H9 (cell line): ENCODE measurements around the gene NR3C2. TPM values are rescaled to one million over a fixed set of nuclear protein-coding genes. Genes with fewer than 3 reads are reported as not detected.

Experiments used
- DNase-seq: peaks from one replicate; pipeline ENCODE4 v3.0.0-alpha.2; 2017
- H2AFZ ChIP-seq: one replicate; pipeline ENCODE4 v1.6.1; 2013; ENCODE audit warnings: mild to moderate bottlenecking, low read length, control low read depth, moderate library complexity
- H2AK5ac ChIP-seq: 2 replicates; pipeline ENCODE4 v1.6.1; 2013; ENCODE audit warnings: low read length, control low read depth, mixed read lengths; ENCODE audit not compliant: insufficient read length
- H2BK120ac ChIP-seq: one replicate; pipeline ENCODE4 v1.6.1; 2013; ENCODE audit warnings: low read depth, mild to moderate bottlenecking, low read length, control low read depth, inconsistent platforms; ENCODE audit not compliant: poor library complexity, severe bottlenecking
- H2BK12ac ChIP-seq: 2 replicates; pipeline ENCODE4 v1.6.1; 2013; ENCODE audit warnings: low read length, control low read depth, mixed read lengths, low read depth; ENCODE audit not compliant: insufficient read length
- H2BK15ac ChIP-seq: 2 replicates; pipeline ENCODE4 v1.6.1; 2013; ENCODE audit warnings: low read depth, low read length, control low read depth
- H2BK20ac ChIP-seq: one replicate; pipeline ENCODE4 v1.6.1; 2013; ENCODE audit warnings: low read depth, mild to moderate bottlenecking, low read length, control low read depth, inconsistent platforms; ENCODE audit not compliant: poor library complexity, severe bottlenecking
- H2BK5ac ChIP-seq: 2 replicates; pipeline ENCODE4 v1.6.1; 2013; ENCODE audit warnings: low read length, control low read depth, mixed read lengths; ENCODE audit not compliant: insufficient read length
- H3K14ac ChIP-seq: 2 replicates; pipeline ENCODE4 v1.6.1; 2013; ENCODE audit warnings: low read length, control low read depth; ENCODE audit not compliant: insufficient read depth
- H3K18ac ChIP-seq: 2 replicates; pipeline ENCODE4 v1.6.1; 2013; ENCODE audit warnings: low read depth, mild to moderate bottlenecking, mixed read lengths, low read length, control low read depth; ENCODE audit not compliant: insufficient read length
- H3K23ac ChIP-seq: 2 replicates; pipeline ENCODE4 v1.6.1; 2013; ENCODE audit warnings: low read length, control low read depth, mixed read lengths, low read depth; ENCODE audit not compliant: insufficient read length
- H3K23me2 ChIP-seq: 2 replicates; pipeline ENCODE4 v1.6.1; 2013; ENCODE audit warnings: low read depth, mild to moderate bottlenecking, mixed read lengths, low read length, control low read depth; ENCODE audit not compliant: insufficient read length, poor library complexity, severe bottlenecking
- H3K27ac ChIP-seq: 2 replicates; pipeline ENCODE4 v1.5.1; 2013; ENCODE audit warnings: low read length, control low read depth, mixed read lengths, low read depth; ENCODE audit not compliant: insufficient read length
- H3K27me3 ChIP-seq: 2 replicates; pipeline ENCODE4 v1.6.1; 2013; ENCODE audit warnings: low read length, control low read depth, inconsistent platforms; ENCODE audit not compliant: insufficient read depth
- H3K4ac ChIP-seq: 2 replicates; pipeline ENCODE4 v1.6.1; 2013; ENCODE audit warnings: low read depth, mild to moderate bottlenecking, control low read depth, inconsistent platforms, low read length, moderate library complexity
- H3K4me1 ChIP-seq: 2 replicates; pipeline ENCODE4 v1.6.1; 2013; ENCODE audit warnings: low read length, control low read depth, inconsistent platforms; ENCODE audit not compliant: insufficient read depth
- H3K4me2 ChIP-seq: 2 replicates; pipeline ENCODE4 v1.6.1; 2013; ENCODE audit warnings: low read length, control low read depth, mixed read lengths; ENCODE audit not compliant: insufficient read length, insufficient read depth
- H3K56ac ChIP-seq: 2 replicates; pipeline ENCODE4 v1.6.1; 2013; ENCODE audit warnings: low read depth, mild to moderate bottlenecking, mixed read lengths, low read length, control low read depth; ENCODE audit not compliant: insufficient read length
- H3K79me1 ChIP-seq: 2 replicates; pipeline ENCODE4 v1.6.1; 2013; ENCODE audit warnings: low read depth, mild to moderate bottlenecking, moderate library complexity, low read length, control low read depth, inconsistent platforms; ENCODE audit not compliant: insufficient read depth, poor library complexity, severe bottlenecking
- H3K79me2 ChIP-seq: 2 replicates; pipeline ENCODE4 v1.6.1; 2013; ENCODE audit warnings: low read length, control low read depth, inconsistent platforms; ENCODE audit not compliant: insufficient read depth
- H3K9ac ChIP-seq: 2 replicates; pipeline ENCODE4 v1.6.1; 2013; ENCODE audit warnings: low read length, control low read depth, mixed read lengths; ENCODE audit not compliant: insufficient read length; ENCODE audit errors: extremely low read depth
- H3K9me3 ChIP-seq: one replicate; pipeline ENCODE4 v1.6.1; 2013; ENCODE audit warnings: low read depth, low read length, inconsistent platforms; ENCODE audit not compliant: control insufficient read depth
- H3T11ph ChIP-seq: one replicate; pipeline ENCODE4 v1.6.1; 2013; ENCODE audit warnings: mild to moderate bottlenecking, low read length, control low read depth, inconsistent platforms
- H4K20me1 ChIP-seq: one replicate; pipeline ENCODE4 v1.6.1; 2013; ENCODE audit not compliant: control insufficient read depth, insufficient read length, insufficient read depth
- H4K5ac ChIP-seq: 2 replicates; pipeline ENCODE4 v1.6.1; 2013; ENCODE audit warnings: low read depth, mild to moderate bottlenecking, mixed read lengths, low read length, control low read depth; ENCODE audit not compliant: insufficient read length
- H4K8ac ChIP-seq: replicated peaks from 2 replicates; pipeline ENCODE4 v1.6.1; 2013; ENCODE audit warnings: low read length, control low read depth, mixed read lengths, low read depth; ENCODE audit not compliant: insufficient read length
- H4K91ac ChIP-seq: 2 replicates; pipeline ENCODE4 v1.6.1; 2013; ENCODE audit warnings: low read depth, mild to moderate bottlenecking, moderate library complexity, mixed read lengths, low read length, control low read depth; ENCODE audit not compliant: insufficient read length
- H3K27ac Mint-ChIP-seq, 3 experiments: 2 replicates in 2 of 3; 3 replicates in 1 of 3; pipeline ENCODE4 v1.8.0; 2020 to 2021; ENCODE audit warnings: mixed read lengths in 3 of 3, mild to moderate bottlenecking in 1 of 3, moderate library complexity in 1 of 3
- H3K27me3 Mint-ChIP-seq: 2 replicates; pipeline ENCODE4 v1.8.0; 2021; ENCODE audit warnings: low read depth, mild to moderate bottlenecking, moderate library complexity, mixed read lengths
- H3K36me3 Mint-ChIP-seq, 3 experiments: 2 replicates in 2 of 3; 3 replicates in 1 of 3; pipeline ENCODE4 v1.8.0; 2020 to 2021; ENCODE audit warnings: low read depth in 3 of 3, mixed read lengths in 3 of 3; ENCODE audit not compliant: insufficient read depth in 1 of 3
- H3K4me1 Mint-ChIP-seq, 2 experiments: 2 replicates each; pipeline ENCODE4 v1.8.0; 2020; ENCODE audit warnings: mixed read lengths in 2 of 2
- H3K4me3 Mint-ChIP-seq, 2 experiments: 2 replicates in 1 of 2; 3 replicates in 1 of 2; pipeline ENCODE4 v1.8.0; 2020 to 2021; ENCODE audit warnings: mild to moderate bottlenecking in 2 of 2, mixed read lengths in 2 of 2, moderate library complexity in 1 of 2
- H3K9me3 Mint-ChIP-seq, 2 experiments: 2 replicates in 1 of 2; 3 replicates in 1 of 2; pipeline ENCODE4 v1.8.0; 2020; ENCODE audit warnings: mild to moderate bottlenecking in 2 of 2, mixed read lengths in 2 of 2, moderate library complexity in 1 of 2
- CTCF ChIP-seq: fragments of 200-600 bp; sonication (generic); conservative IDR thresholded peaks from 3 replicates; pipeline ENCODE4 v1.8.0; 2021; ENCODE audit warnings: antibody characterized with exemption, mild to moderate bottlenecking
- WGBS: extraction: QIAGEN DNeasy Blood & Tissue Kit; methylation state at CpG from one replicate; pipeline ENCODE4 v1.1.7; 2013; ENCODE audit warnings: missing lambda C conversion rate, low lambda C conversion rate, mixed read lengths; ENCODE audit not compliant: insufficient read length; ENCODE audit errors: extremely low coverage; 5-methylcytosine and 5-hydroxymethylcytosine counted together
- total RNA-seq: library from RNA; stranded (reverse); gene quantifications from 2 replicates; pipeline ENCODE4 v1.2.1, GENCODE V29; 2021

NR3C2 gene
- total RNA-seq, 1 experiment from 2014 or later, result 1.4 TPM

GRCh38 chr4:148062301-148062950 lies 379.8 kb downstream of the NR3C2 start:
- Histone ChIP-seq H3K9ac (no peak overlapping the region), H3K79me1 (no peaks in the 10 kb centered on the region), H4K5ac (no peak overlapping the region), H2BK120ac (no peak overlapping the region), H3T11ph (no peak overlapping the region), H3K4me1 (peaks cover 5% of the 10 kb centered on the region; the same call in 1 of the 2 replicates), H3K23ac (no peak overlapping the region), H3K9me3 (no peaks in the 10 kb centered on the region), H3K27ac (no peak overlapping the region), H4K91ac (no peak overlapping the region), H2BK12ac (no peak overlapping the region), H3K14ac (no peak overlapping the region), H3K56ac (no peak overlapping the region), H3K23me2 (no peaks in the 10 kb centered on the region), H3K18ac (no peak overlapping the region), H4K20me1 (no peaks in the 10 kb centered on the region), H2AFZ (no peak overlapping the region), H2BK15ac (no peak overlapping the region), H4K8ac (no peak overlapping the region), H3K27me3 (no peaks in the 10 kb centered on the region), H2BK5ac (no peak overlapping the region), H2AK5ac (no peak overlapping the region), H3K4me2 (no peak overlapping the region), H2BK20ac (no peak overlapping the region), H3K4ac (no peak overlapping the region), H3K79me2 (no peaks in the 10 kb centered on the region)
- Mint-ChIP-seq H3K27me3 (no peaks in the 10 kb centered on the region), H3K4me1 (peaks cover 27 to 34% of the 10 kb centered on the region in 2 experiments), H3K9me3 (no peaks in the 10 kb centered on the region), H3K27ac (no peak overlapping the region; a peak in 1 of 7 replicates), H3K36me3 (no peaks in the 10 kb centered on the region), H3K4me3 (no peak overlapping the region)
- no CpG with 5 or more reads among the region's 10 CpGs for WGBS
- DNase-seq, result no peak
- no peak for TF ChIP-seq CTCF
